Measurements from ENCODE around the gene SRSF9. TPM values are rescaled to one million over a fixed set of nuclear protein-coding genes. Genes with fewer than 3 reads are reported as not detected.

Gene SRSF9
- total RNA-seq, 1 donor from 2014 or later: 155 TPM

Other genes with a start within 250 kb of the SRSF9 start
- 166 TPM for gene PXN, start 204.0 kb downstream of the SRSF9 start, total RNA-seq
- gene RNU4-2, start 177.8 kb downstream of the SRSF9 start, total RNA-seq: 8,888 TPM
- 1,538 TPM for gene RNU4-1, start 176.5 kb downstream of the SRSF9 start, total RNA-seq
- gene SIRT4, start 167.4 kb downstream of the SRSF9 start, total RNA-seq: not detected
- not detected for gene PLA2G1B, start 142.0 kb downstream of the SRSF9 start, total RNA-seq
- 1.4 TPM for gene MSI1, start 100.6 kb downstream of the SRSF9 start, total RNA-seq
- 321 TPM for gene COX6A1, start 31.6 kb downstream of the SRSF9 start, total RNA-seq
- 15.8 TPM for gene TRIAP1, start 23.4 kb downstream of the SRSF9 start, total RNA-seq
- 22.5 TPM for gene GATC, start 23.3 kb downstream of the SRSF9 start, total RNA-seq
- 313 TPM for gene DYNLL1, start 26.4 kb upstream of the SRSF9 start, total RNA-seq
- gene COQ5, start 59.4 kb upstream of the SRSF9 start, total RNA-seq: 28.8 TPM
- gene RNF10, start 64.6 kb upstream of the SRSF9 start, total RNA-seq: 236 TPM
- 54.6 TPM for gene POP5, start 111.7 kb upstream of the SRSF9 start, total RNA-seq
- 5.9 TPM for gene CABP1, start 170.9 kb upstream of the SRSF9 start, total RNA-seq
- gene MLEC, start 217.4 kb upstream of the SRSF9 start, total RNA-seq: 150 TPM
- gene UNC119B, start 240.7 kb upstream of the SRSF9 start, total RNA-seq: 28.4 TPM